GM12892 (cell line): ENCODE data around the gene PTPRR.

Experiments used
- DNase-seq: peaks from one replicate; pipeline ENCODE4 v3.0.0; 2011; ENCODE audit not compliant: insufficient read length
- FAIRE-seq: peaks from 2 replicates; lab custom pipeline; 2011; peaks lifted over from hg19 to GRCh38; lab: Jason Lieb, UNC
- POLR2A ChIP-seq: IDR thresholded peaks from 2 replicates; pipeline ENCODE4 v1.6.1; 2011; ENCODE audit warnings: low read depth, low read length, control low read depth
- POLR2AphosphoS5 ChIP-seq: IDR thresholded peaks from 2 replicates; pipeline ENCODE4 v1.6.1; 2011; ENCODE audit warnings: low read depth, low read length, control low read depth
- TAF1 ChIP-seq: IDR thresholded peaks from 2 replicates; pipeline ENCODE4 v1.6.1; 2011; ENCODE audit warnings: low read depth, mild to moderate bottlenecking, control low read depth, low read length, borderline replicate concordance

The PTPRR gene

GRCh38 chr12:70670948-70671347, 249.6 kb downstream of the PTPRR start:
- no peak for TF ChIP-seq POLR2A
- TF ChIP-seq POLR2AphosphoS5, result no peak
- TF ChIP-seq TAF1, result no peak
- no peak for DNase-seq
- no peak for FAIRE-seq

GRCh38 chr12:70667253-70667652, 253.3 kb downstream of the PTPRR start:
- TF ChIP-seq POLR2AphosphoS5 (no peak), POLR2A (no peak), TAF1 (no peak)
- FAIRE-seq (no peak), DNase-seq (no peak)

- TF ChIP-seq TAF1 (no peak), POLR2AphosphoS5 (no peak), POLR2A (no peak)
- DNase-seq, result no peak
- no peak for FAIRE-seq
These were observed 254.2 kb downstream of the PTPRR start for GRCh38 chr12:70666364-70666763.

DNA sequence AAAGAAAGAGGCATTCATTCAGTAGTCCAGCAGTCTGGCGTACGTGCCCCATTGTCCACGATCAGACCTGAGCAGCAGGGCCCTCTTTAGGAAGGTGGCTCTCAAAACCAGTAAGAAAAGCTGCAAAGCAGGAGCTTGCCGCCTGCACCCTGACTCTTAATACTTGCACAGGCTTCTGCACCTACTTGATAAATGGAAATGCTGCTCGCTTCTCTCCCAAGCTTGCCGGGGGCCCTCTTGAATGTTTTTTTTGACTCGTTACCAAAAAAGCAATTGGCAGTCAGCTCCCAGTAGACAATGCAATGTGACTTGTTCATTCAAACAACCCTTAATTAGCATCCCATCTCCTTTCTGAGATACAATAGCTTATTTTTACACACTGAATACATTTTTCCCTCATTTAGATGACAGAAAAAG, 256.1 kb downstream of the PTPRR start:
- FAIRE-seq (no peak), DNase-seq (no peak)
- TF ChIP-seq TAF1 (no peak), POLR2A (no peak), POLR2AphosphoS5 (no peak)

DNA sequence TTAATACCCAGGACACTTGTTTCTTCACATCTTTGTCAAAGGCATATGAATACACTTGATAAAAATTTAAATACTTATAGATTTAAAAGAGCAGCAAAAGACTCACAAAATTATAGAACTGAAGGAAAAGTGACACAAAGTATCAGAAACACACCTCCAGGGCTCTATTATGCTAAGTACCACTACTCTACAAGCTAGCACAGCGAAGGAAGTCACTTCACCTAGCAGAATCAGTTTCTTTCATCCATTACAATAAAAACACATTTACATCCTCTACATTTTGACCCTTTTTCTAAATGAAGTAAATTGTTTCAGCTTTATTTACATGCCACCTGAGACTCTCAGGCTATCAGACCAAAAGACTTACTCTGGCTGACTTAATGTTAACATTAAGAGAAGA, 256.7 kb downstream of the PTPRR start:
- no peak for TF ChIP-seq POLR2AphosphoS5
- no peak for TF ChIP-seq POLR2A
- no peak for TF ChIP-seq TAF1
- FAIRE-seq (no peak), DNase-seq (no peak)

DNA sequence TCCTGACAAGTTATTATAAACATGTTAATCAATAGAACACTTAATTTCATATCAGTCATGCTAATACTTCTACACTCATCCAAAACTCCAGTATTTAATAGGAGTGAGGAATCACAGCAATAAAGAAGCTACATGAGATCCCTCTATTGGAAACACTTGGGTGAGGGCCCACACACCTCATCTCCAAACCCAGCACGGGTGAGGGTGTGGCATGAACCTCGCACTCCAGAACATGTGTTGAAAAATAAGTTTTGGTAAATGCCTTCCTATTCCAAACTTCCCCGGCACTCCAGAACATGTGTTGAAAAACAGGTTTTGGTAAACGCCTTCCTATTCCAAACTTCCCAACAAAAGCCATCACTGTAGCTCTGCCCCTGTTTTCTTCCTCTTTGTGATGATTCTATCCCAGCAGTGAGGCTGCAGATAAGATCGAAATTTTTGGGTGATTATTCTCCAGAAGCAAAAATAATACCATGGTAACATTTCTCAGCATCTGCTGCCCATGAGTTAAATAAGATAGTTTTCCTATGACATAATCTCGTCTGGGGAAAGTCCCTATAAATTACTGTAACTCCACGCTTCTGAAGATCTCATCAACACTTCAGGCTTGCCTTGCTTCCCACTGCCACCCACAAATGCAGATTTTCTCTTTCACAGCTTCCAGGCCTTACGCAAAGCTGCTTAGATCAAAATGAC, 258.9 kb downstream of the PTPRR start:
- TF ChIP-seq POLR2A (no peak), POLR2AphosphoS5 (no peak), TAF1 (no peak)
- FAIRE-seq (no peak), DNase-seq (no peak)

DNA sequence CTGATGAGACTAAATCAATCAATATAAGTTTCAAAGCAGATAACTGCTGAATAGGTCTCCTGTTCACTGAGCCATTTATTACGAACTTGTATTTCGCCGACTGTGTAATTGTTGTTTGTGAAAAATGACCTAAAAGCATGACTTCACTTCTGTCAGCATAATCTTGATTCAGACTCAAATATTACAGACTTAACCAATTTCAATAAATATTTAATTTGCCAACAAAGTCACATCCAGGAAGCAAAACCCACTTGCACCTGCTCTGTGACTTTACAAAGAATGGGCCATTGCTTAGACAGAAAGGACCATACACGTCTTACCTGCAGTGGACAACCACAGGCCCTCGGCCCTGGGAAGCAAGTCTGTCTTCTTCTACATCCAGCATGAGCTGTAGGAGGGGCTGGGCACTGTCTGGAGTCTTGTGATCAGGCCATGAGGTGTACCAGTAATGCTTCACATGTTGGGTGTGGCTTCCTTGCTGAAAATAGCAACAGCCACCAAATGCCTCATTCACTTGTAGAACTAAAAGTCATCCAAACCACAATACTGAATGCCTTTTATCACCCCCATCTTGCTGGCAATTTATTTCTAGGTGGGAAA, 259.8 kb downstream of the PTPRR start:
- no peak for FAIRE-seq
- TF ChIP-seq POLR2A (no peak), TAF1 (no peak), POLR2AphosphoS5 (no peak)
- no peak for DNase-seq

GRCh38 chr12:70660002-70660604, 260.4 kb downstream of the PTPRR start:
- DNase-seq (no peak), FAIRE-seq (no peak)
- TF ChIP-seq TAF1, result no peak
- TF ChIP-seq POLR2A, result no peak
- TF ChIP-seq POLR2AphosphoS5, result no peak

DNA sequence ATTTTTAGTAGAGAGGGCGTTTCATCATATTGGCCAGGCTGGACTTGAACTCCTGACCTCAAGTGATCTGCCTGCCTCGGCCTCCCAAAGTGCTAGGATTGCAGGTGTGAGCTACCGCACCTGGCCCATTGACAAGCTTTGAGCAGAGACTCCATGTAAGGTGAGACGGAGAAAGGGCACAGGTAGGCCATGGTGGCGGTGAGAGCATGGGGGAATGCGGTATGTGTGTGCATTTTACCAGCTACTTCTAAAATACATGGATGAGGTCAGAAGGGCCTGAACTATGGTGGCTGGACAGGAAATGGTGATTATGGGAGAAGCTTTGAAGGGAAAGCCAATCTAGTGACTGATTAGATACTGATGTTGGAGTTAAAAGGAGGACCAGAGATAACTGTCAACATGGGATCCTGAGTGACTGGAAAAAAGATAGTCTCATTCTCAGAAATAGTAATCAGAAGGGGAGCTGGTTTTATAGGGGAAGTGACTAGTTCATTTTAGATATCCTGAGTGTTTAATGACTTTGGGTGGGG, 261.4 kb downstream of the PTPRR start:
- no peak for DNase-seq
- no peak for FAIRE-seq
- TF ChIP-seq TAF1, result no peak
- no peak for TF ChIP-seq POLR2AphosphoS5
- TF ChIP-seq POLR2A, result no peak

- no peak for TF ChIP-seq POLR2A
- TF ChIP-seq POLR2AphosphoS5, result no peak
- TF ChIP-seq TAF1, result no peak
- FAIRE-seq, result no peak
These were observed 262.8 kb downstream of the PTPRR start for GRCh38 chr12:70657616-70658286.

GRCh38 chr12:70652451-70652850, 268.1 kb downstream of the PTPRR start:
- DNase-seq (no peak), FAIRE-seq (no peak)
- TF ChIP-seq TAF1, result no peak
- no peak for TF ChIP-seq POLR2A
- no peak for TF ChIP-seq POLR2AphosphoS5

More at GRCh38 chr12:70657616-70658286, 262.8 kb downstream of the PTPRR start:
- no peak for DNase-seq
